ENCODE data around the gene CYP27B1. TPM values are rescaled to one million over a fixed set of nuclear protein-coding genes. Genes with fewer than 3 reads are reported as not detected.

CYP27B1 gene
- total RNA-seq, 1 donor from 2014 or later = 2.0 TPM

- Histone ChIP-seq H3K9me3 (no peaks in the 10 kb centered on the region), H3K27me3 (peaks cover 46% of the 10 kb centered on the region), H3K36me3 (peaks cover 9% of the 10 kb centered on the region), H3K27ac (no peak overlapping the region), H3K4me1 (peaks cover 27% of the 10 kb centered on the region), H3K4me3 (no peak overlapping the region)
- intact Hi-C loops (cut with DNase I) = no loop called here
- TF ChIP-seq CTCF (IDR thresholded peaks at IDR 0.05) = no peak
- ATAC-seq (no peak), DNase-seq (no peak)
These were observed 2.8 kb downstream of the CYP27B1 start for GRCh38 chr12:57763881-57764661.

GRCh38 chr12:57762463-57762862 lies 4.4 kb downstream of the CYP27B1 start:
- no peak overlapping the region for H3K4me3 ChIP-seq
- peaks cover 46% of the 10 kb centered on the region for H3K27me3 ChIP-seq
- intact Hi-C loops (cut with DNase I) = no loop called here
- DNase-seq = no peak
- H3K9me3 ChIP-seq = no peaks in the 10 kb centered on the region
- H3K4me1 ChIP-seq = peaks cover 27% of the 10 kb centered on the region
- peaks cover 14% of the 10 kb centered on the region for H3K36me3 ChIP-seq
- no peak overlapping the region for H3K27ac ChIP-seq
- no peak for ATAC-seq
- TF ChIP-seq CTCF (IDR thresholded peaks at IDR 0.05) = no peak

GRCh38 chr12:57761391-57761998 lies 5.4 kb downstream of the CYP27B1 start:
- no peak overlapping the region for H3K4me3 ChIP-seq
- no peak for TF ChIP-seq CTCF (IDR thresholded peaks at IDR 0.05)
- ATAC-seq = no peak
- H3K9me3 ChIP-seq = no peaks in the 10 kb centered on the region
- intact Hi-C loops (cut with DNase I) = no loop called here
- peaks cover 40% of the 10 kb centered on the region for H3K27me3 ChIP-seq
- H3K27ac ChIP-seq = no peak overlapping the region
- H3K36me3 ChIP-seq = peaks cover 14% of the 10 kb centered on the region
- DNase-seq = no peak
- peaks cover 24% of the 10 kb centered on the region for H3K4me1 ChIP-seq

GRCh38 chr12:57760347-57760982 lies 6.4 kb downstream of the CYP27B1 start:
- no peak for TF ChIP-seq CTCF (IDR thresholded peaks at IDR 0.05)

GRCh38 chr12:57759360-57759980 lies 7.4 kb downstream of the CYP27B1 start:
- Histone ChIP-seq H3K36me3 (peaks cover 14% of the 10 kb centered on the region), H3K27ac (no peak overlapping the region), H3K27me3 (peaks cover 23% of the 10 kb centered on the region), H3K4me1 (peaks cover 14% of the 10 kb centered on the region), H3K9me3 (no peaks in the 10 kb centered on the region), H3K4me3 (no peak overlapping the region)
- peak; percentile 47 for TF ChIP-seq CTCF (IDR thresholded peaks at IDR 0.05)
- intact Hi-C loops (cut with DNase I) = no loop called here
- DNase-seq = no peak
- no peak for ATAC-seq

More at GRCh38 chr12:57760347-57760982, 6.4 kb downstream of the CYP27B1 start:
- ATAC-seq (no peak), DNase-seq (no peak)
- peaks cover 22% of the 10 kb centered on the region for H3K4me1 ChIP-seq
- H3K9me3 ChIP-seq = no peaks in the 10 kb centered on the region
- H3K4me3 ChIP-seq = no peak overlapping the region
- peaks cover 33% of the 10 kb centered on the region for H3K27me3 ChIP-seq
- intact Hi-C loops (cut with DNase I) = no loop called here
- H3K36me3 ChIP-seq = peaks cover 14% of the 10 kb centered on the region
- no peak overlapping the region for H3K27ac ChIP-seq

Data from upper lobe of right lung (tissue), 1 donor.